Left lung (tissue), 10 donors: ENCODE data around the gene ARHGAP21. TPM values are rescaled to one million over a fixed set of nuclear protein-coding genes. Genes with fewer than 3 reads are reported as not detected.

Source experiments
- ATAC-seq: fragments of 200-7000 bp; cut with Tn5 transposase; one replicate; pipeline ENCODE4 v1.9.1; 2020; ENCODE audit warnings: moderate library complexity
- DNase-seq, 4 donors: peaks; one replicate each; pipeline ENCODE4 v3.0.0-alpha.2; 2013 to 2020
- H3K27ac ChIP-seq, 2 donors: fragments of 200-600 bp; sonication (generic) in 1 of 2; one replicate each; pipeline versions ENCODE4 v1.5.0 to v1.8.0; 2020 to 2021
- H3K27me3 ChIP-seq, 2 donors: fragments of 200-600 bp; sonication (generic) in 1 of 2; one replicate each; pipeline versions ENCODE4 v1.5.0 to v1.8.0; 2020 to 2021
- H3K36me3 ChIP-seq, 2 donors: fragments of 200-600 bp; sonication (generic) in 1 of 2; one replicate each; pipeline versions ENCODE4 v1.5.0 to v1.8.0; 2020 to 2021
- H3K4me1 ChIP-seq, 2 donors: fragments of 200-600 bp; one replicate each; pipeline ENCODE4 v1.8.0; 2021
- H3K4me3 ChIP-seq, 2 donors: fragments of 200-600 bp; sonication (generic) in 1 of 2; one replicate each; pipeline versions ENCODE4 v1.5.0 to v1.8.0; 2020 to 2021; ENCODE audit warnings: mild to moderate bottlenecking in 1 of 2
- H3K9me3 ChIP-seq, 2 donors: fragments of 200-600 bp; sonication (generic) in 1 of 2; one replicate each; pipeline versions ENCODE4 v1.5.0 to v1.8.0; 2020 to 2021
- CTCF ChIP-seq, 2 donors: fragments of 200-600 bp; sonication (generic) in 1 of 2; IDR thresholded peaks; one replicate each; pipeline versions ENCODE4 v1.5.0 to v1.8.0; 2021; ENCODE audit warnings: antibody characterized with exemption in 2 of 2
- intact Hi-C, 2 donors: fragments of 100-400 bp; cut with DNase I; formaldehyde crosslinking; loops; one replicate each; pipeline versions ENCODE4 v1.11.2 to v1.14.2; 2022
- polyA plus RNA-seq, 6 donors: library from polyadenylated mRNA; unstranded; fragments of 120-200 nt; gene quantifications; one replicate each; pipeline ENCODE4 v1.2.1, GENCODE V29; 2013; ENCODE audit not compliant: insufficient read length in 6 of 6
- total RNA-seq, 2 donors: library from RNA; stranded (reverse); fragmentation: NEBNext Ultra II Directional; extraction: Animal tissue kit (Norgen Biotek cat#: 25700); gene quantifications; one replicate each; pipeline ENCODE4 v1.2.1, GENCODE V29; 2021
- donor health status: DM: no; HTN: yes; CAD: no.
- donor health status: DM: no; HTN: no; CAD: no.

Gene ARHGAP21
- total and polyA plus RNA-seq, 8 donors, result 74.3 to 155 (median 126) TPM

- Histone ChIP-seq H3K4me3 (no peak overlapping the region), H3K36me3 (no peaks in the 10 kb centered on the region), H3K27ac (no peak overlapping the region), H3K27me3 (no peaks in the 10 kb centered on the region), H3K4me1 (peaks cover 5 to 34% of the 10 kb centered on the region in 2 donors), H3K9me3 (no peaks in the 10 kb centered on the region)
- DNase-seq (no peak), ATAC-seq (no peak)
- no peak for TF ChIP-seq CTCF (IDR thresholded peaks at IDR 0.05)
- intact Hi-C loops, result no loop called here
Observed at GRCh38 chr10:24711465-24711864, 12.2 kb downstream of the ARHGAP21 start.

GRCh38 chr10:24708081-24708480 is 15.6 kb downstream of the ARHGAP21 start:
- no peak for ATAC-seq
- H3K9me3 ChIP-seq, result no peaks in the 10 kb centered on the region

GRCh38 chr10:24707445-24707844 is 16.2 kb downstream of the ARHGAP21 start:
- H3K36me3 ChIP-seq, result no peaks in the 10 kb centered on the region
- H3K9me3 ChIP-seq, result no peaks in the 10 kb centered on the region
- ATAC-seq (no peak), DNase-seq (no peak)
- H3K27me3 ChIP-seq, result no peaks in the 10 kb centered on the region
- no peak overlapping the region for H3K27ac ChIP-seq
- intact Hi-C loops, result no loop called here
- peaks cover 5 to 20% of the 10 kb centered on the region in 2 donors for H3K4me1 ChIP-seq
- H3K4me3 ChIP-seq, result no peak overlapping the region
- TF ChIP-seq CTCF (IDR thresholded peaks at IDR 0.05), result no peak

More at GRCh38 chr10:24708081-24708480, 15.6 kb downstream of the ARHGAP21 start:
- DNase-seq, result no peak
- no peak overlapping the region for H3K4me3 ChIP-seq
- H3K36me3 ChIP-seq, result no peaks in the 10 kb centered on the region
- peaks cover 5 to 24% of the 10 kb centered on the region in 2 donors for H3K4me1 ChIP-seq
- no peaks in the 10 kb centered on the region for H3K27me3 ChIP-seq
- no peak for TF ChIP-seq CTCF (IDR thresholded peaks at IDR 0.05)
- H3K27ac ChIP-seq, result no peak overlapping the region
- intact Hi-C loops, result no loop called here

- ATAC-seq (peak; percentile 96), DNase-seq (peak in 2 of 4 donors; percentile 22 to 60)
- Histone ChIP-seq H3K27ac (no peak overlapping the region), H3K4me3 (no peak overlapping the region), H3K9me3 (no peaks in the 10 kb centered on the region), H3K27me3 (no peaks in the 10 kb centered on the region), H3K36me3 (no peaks in the 10 kb centered on the region), H3K4me1 (peaks cover 5 to 23% of the 10 kb centered on the region in 2 donors)
- TF ChIP-seq CTCF (IDR thresholded peaks at IDR 0.05), result no peak
- intact Hi-C loops, result no loop called here
Observed at GRCh38 chr10:24706479-24707118, 17.1 kb downstream of the ARHGAP21 start.

DNA sequence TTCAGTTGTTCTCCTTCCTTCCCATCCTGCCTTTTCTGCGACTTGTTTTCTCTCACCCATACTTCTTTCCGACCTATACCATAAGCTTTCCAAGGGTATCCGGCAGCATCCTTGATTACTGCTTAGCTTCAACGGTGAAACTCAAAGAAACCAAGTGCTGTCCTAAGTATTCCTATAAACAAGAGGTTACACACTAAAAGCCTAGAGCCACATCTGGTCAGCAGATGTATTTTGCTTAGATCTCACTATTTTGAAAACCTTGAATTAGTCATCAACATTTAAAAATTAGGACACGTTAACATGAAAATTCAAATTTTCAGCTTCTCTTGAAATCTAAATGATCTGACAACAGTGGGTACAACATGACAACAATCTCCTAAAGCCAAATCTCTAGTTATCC is 20.0 kb downstream of the ARHGAP21 start:
- DNase-seq (no peak), ATAC-seq (no peak)
- H3K36me3 ChIP-seq, result no peaks in the 10 kb centered on the region
- TF ChIP-seq CTCF (IDR thresholded peaks at IDR 0.05), result no peak
- intact Hi-C loops, result no loop called here
- H3K27ac ChIP-seq, result no peak overlapping the region
- no peaks in the 10 kb centered on the region for H3K27me3 ChIP-seq
- H3K4me1 ChIP-seq, result peaks cover 5 to 26% of the 10 kb centered on the region in 2 donors
- H3K4me3 ChIP-seq, result no peak overlapping the region
- no peaks in the 10 kb centered on the region for H3K9me3 ChIP-seq
